Stimulated activated CD8-positive, alpha-beta memory T cell treated with anti-CD3 and anti-CD28 coated beads, Interleukin-12 subunit alpha, Interleukin-12 subunit beta, amount 100 ng/mL, for 24 hours (primary cell): Measurements from ENCODE around the gene KSR1.
"Not testable (repeated sequence)": the region's sequence is repeated elsewhere in the genome, so short reads cannot be mapped to it uniquely, and the experiment has no call there.

Experiments
- DNase-seq: peaks from one replicate; pipeline ENCODE4 v3.0.0-alpha.2; 2020; ENCODE audit errors: extremely low read depth

KSR1 gene

GRCh38 chr17:27609611-27610303, 153.5 kb downstream of the KSR1 start:
- DNase-seq = no peak

GRCh38 chr17:27610304-27610677, 154.0 kb downstream of the KSR1 start:
- DNase-seq = no peak

- no peak for DNase-seq
Observed at GRCh38 chr17:27612160-27612770, 156.0 kb downstream of the KSR1 start.

GRCh38 chr17:27613433-27613832, 157.2 kb downstream of the KSR1 start:
- no peak for DNase-seq

- no peak for DNase-seq
Observed at GRCh38 chr17:27615121-27615520, 158.9 kb downstream of the KSR1 start.

GRCh38 chr17:27616414-27616813, 160.2 kb downstream of the KSR1 start:
- DNase-seq = no peak

GRCh38 chr17:27618417-27618816, 162.2 kb downstream of the KSR1 start:
- no peak for DNase-seq

GRCh38 chr17:27620721-27621120, 164.5 kb downstream of the KSR1 start:
- no peak for DNase-seq

GRCh38 chr17:27621536-27621935, 165.3 kb downstream of the KSR1 start:
- DNase-seq = no peak

GRCh38 chr17:27621942-27622559, 165.8 kb downstream of the KSR1 start:
- no peak for DNase-seq

GRCh38 chr17:27622986-27623385, 166.7 kb downstream of the KSR1 start:
- DNase-seq = no peak

- DNase-seq = no peak
Observed at GRCh38 chr17:27623614-27624013, 167.4 kb downstream of the KSR1 start.

GRCh38 chr17:27624539-27624938, 168.3 kb downstream of the KSR1 start:
- DNase-seq = no peak

- no peak for DNase-seq
Observed at GRCh38 chr17:27625856-27626255, 169.6 kb downstream of the KSR1 start.

- no peak for DNase-seq
Observed at GRCh38 chr17:27627514-27627913, 171.3 kb downstream of the KSR1 start.

- no peak for DNase-seq
Observed at GRCh38 chr17:27628376-27628775, 172.1 kb downstream of the KSR1 start.

- not testable (repeated sequence) for DNase-seq
Observed at GRCh38 chr17:27629260-27629659, 173.0 kb downstream of the KSR1 start.

- no peak for DNase-seq
Observed at GRCh38 chr17:27630607-27631410, 174.6 kb downstream of the KSR1 start, which contains the start of gene LGALS9. Gene LGALS9 (plus strand): TSS chr17:27631188. CDS start chr17:27631266, 78 bp downstream.

GRCh38 chr17:27631411-27631760, 175.1 kb downstream of the KSR1 start:
- DNase-seq = no peak

- no peak for DNase-seq
Observed at GRCh38 chr17:27631897-27632725, 175.9 kb downstream of the KSR1 start.

GRCh38 chr17:27632766-27633165, 176.5 kb downstream of the KSR1 start:
- not testable (repeated sequence) for DNase-seq
